Fibroblast of skin of abdomen (primary cell): Measurements from ENCODE around the gene MICAL1.
"Not testable (repeated sequence)": the region's sequence is repeated elsewhere in the genome, so short reads cannot be mapped to it uniquely, and the experiment has no call there.

ENCODE experiments used
- DNase-seq: peaks from one replicate; pipeline ENCODE4 v3.0.0-alpha.2; 2013

MICAL1 gene

GRCh38 chr6:109475625-109476024 lies 20.1 kb upstream of the MICAL1 start:
- DNase-seq, result no peak

- no peak for DNase-seq
Observed at GRCh38 chr6:109474995-109475394, 19.4 kb upstream of the MICAL1 start.

GRCh38 chr6:109473120-109473519 lies 17.5 kb upstream of the MICAL1 start:
- no peak for DNase-seq

- no peak for DNase-seq
Observed at GRCh38 chr6:109472132-109472995, 16.8 kb upstream of the MICAL1 start.

GRCh38 chr6:109471105-109471810 lies 15.7 kb upstream of the MICAL1 start:
- DNase-seq, result no peak

- no peak for DNase-seq
Observed at GRCh38 chr6:109469591-109470189, 14.1 kb upstream of the MICAL1 start.

- DNase-seq, result no peak
Observed at GRCh38 chr6:109467696-109468095, 12.1 kb upstream of the MICAL1 start.

GRCh38 chr6:109466212-109466923 lies 10.8 kb upstream of the MICAL1 start:
- no peak for DNase-seq

- no peak for DNase-seq
Observed at GRCh38 chr6:109465772-109466171, 10.2 kb upstream of the MICAL1 start.

GRCh38 chr6:109461733-109462526 lies 6.4 kb upstream of the MICAL1 start:
- DNase-seq, result no peak

- not testable (repeated sequence) for DNase-seq
Observed at GRCh38 chr6:109461205-109461604, 5.6 kb upstream of the MICAL1 start.

- DNase-seq, result no peak
Observed at GRCh38 chr6:109460161-109460829, 4.7 kb upstream of the MICAL1 start.

- no peak for DNase-seq
Observed at GRCh38 chr6:109458774-109459531, 3.4 kb upstream of the MICAL1 start.

- DNase-seq, result peak; percentile 11
Observed at GRCh38 chr6:109457562-109457996, 2.0 kb upstream of the MICAL1 start.

GRCh38 chr6:109456710-109457561 lies 1.4 kb upstream of the MICAL1 start:
- no peak for DNase-seq

GRCh38 chr6:109456111-109456583 lies 575 bp upstream of the MICAL1 start:
- DNase-seq, result no peak

- no peak for DNase-seq
Observed at GRCh38 chr6:109454496-109455436, 806 bp downstream of the MICAL1 start.
